UCSD-AML1 (cell line): ENCODE results near the gene MYMK.

Source experiments
- DNase-seq: peaks from one replicate; lab custom pipeline; 2025; ENCODE audit not compliant: unreplicated experiment; lab: John Stamatoyannopoulos, UW

MYMK gene

GRCh38 chr9:133558191-133559126, 33.7 kb upstream of the MYMK start:
- DNase-seq, result peak; percentile 85

- DNase-seq, result no peak
Measured at GRCh38 chr9:133557581-133557980, 32.8 kb upstream of the MYMK start.

- no peak for DNase-seq
Measured at GRCh38 chr9:133556354-133556753, 31.6 kb upstream of the MYMK start.

GRCh38 chr9:133554729-133555128, 30.0 kb upstream of the MYMK start:
- no peak for DNase-seq

GRCh38 chr9:133553973-133554713, 29.4 kb upstream of the MYMK start:
- DNase-seq, result no peak

GRCh38 chr9:133553123-133553522, 28.4 kb upstream of the MYMK start:
- no peak for DNase-seq

GRCh38 chr9:133552236-133552635, 27.5 kb upstream of the MYMK start:
- no peak for DNase-seq

GRCh38 chr9:133551446-133551845, 26.7 kb upstream of the MYMK start:
- DNase-seq, result no peak

GRCh38 chr9:133547116-133547515, 22.4 kb upstream of the MYMK start:
- DNase-seq, result no peak

- no peak for DNase-seq
Measured at GRCh38 chr9:133546287-133546680, 21.5 kb upstream of the MYMK start.

- no peak for DNase-seq
Measured at GRCh38 chr9:133545494-133546286, 20.9 kb upstream of the MYMK start.

GRCh38 chr9:133543772-133544467, 19.2 kb upstream of the MYMK start:
- no peak for DNase-seq

- no peak for DNase-seq
Measured at GRCh38 chr9:133542002-133542401, 17.2 kb upstream of the MYMK start.

GRCh38 chr9:133540698-133541025, 15.9 kb upstream of the MYMK start:
- peak; percentile 62 for DNase-seq

- DNase-seq, result no peak
Measured at GRCh38 chr9:133539991-133540697, 15.4 kb upstream of the MYMK start.

GRCh38 chr9:133538851-133539833, 14.4 kb upstream of the MYMK start:
- no peak for DNase-seq

GRCh38 chr9:133538176-133538575, 13.4 kb upstream of the MYMK start:
- no peak for DNase-seq

- DNase-seq, result no peak
Measured at GRCh38 chr9:133537257-133537656, 12.5 kb upstream of the MYMK start.

GRCh38 chr9:133536536-133536935, 11.8 kb upstream of the MYMK start:
- DNase-seq, result no peak
